Omental fat pad (tissue), 4 donors: ENCODE measurements around the gene CRX. TPM values are rescaled to one million over a fixed set of nuclear protein-coding genes. Genes with fewer than 3 reads are reported as not detected.
"Not testable (repeated sequence)": the region's sequence is repeated elsewhere in the genome, so short reads cannot be mapped to it uniquely, and the experiment has no call there.

ENCODE experiments used
- ATAC-seq: fragments of 150-250 bp; one replicate; pipeline ENCODE4 v1.9.1; 2016; ENCODE audit warnings: mild to moderate bottlenecking, moderate library complexity; ENCODE audit not compliant: low FRiP score
- DNase-seq: peaks from one replicate; pipeline ENCODE4 v3.0.0-alpha.2; 2019; ENCODE audit warnings: low spot score
- total RNA-seq, 4 donors: library from RNA; depleted of rRNA; stranded (reverse); fragments of >200 nt; gene quantifications; one replicate each; pipeline ENCODE4 v1.1.0, GENCODE V29; 2016
- TF ChIP-seq, protein P1 (sequence below), 3 donors: fragments of 450-650 bp; IDR thresholded peaks; one replicate each; pipeline ENCODE4 v1.5.1; 2016 to 2017; ENCODE audit warnings: antibody characterized with exemption in 3 of 3, mild to moderate bottlenecking in 3 of 3, moderate library complexity in 2 of 3

Gene CRX
- total RNA-seq, 4 donors from 2014 or later: not detected

DNA sequence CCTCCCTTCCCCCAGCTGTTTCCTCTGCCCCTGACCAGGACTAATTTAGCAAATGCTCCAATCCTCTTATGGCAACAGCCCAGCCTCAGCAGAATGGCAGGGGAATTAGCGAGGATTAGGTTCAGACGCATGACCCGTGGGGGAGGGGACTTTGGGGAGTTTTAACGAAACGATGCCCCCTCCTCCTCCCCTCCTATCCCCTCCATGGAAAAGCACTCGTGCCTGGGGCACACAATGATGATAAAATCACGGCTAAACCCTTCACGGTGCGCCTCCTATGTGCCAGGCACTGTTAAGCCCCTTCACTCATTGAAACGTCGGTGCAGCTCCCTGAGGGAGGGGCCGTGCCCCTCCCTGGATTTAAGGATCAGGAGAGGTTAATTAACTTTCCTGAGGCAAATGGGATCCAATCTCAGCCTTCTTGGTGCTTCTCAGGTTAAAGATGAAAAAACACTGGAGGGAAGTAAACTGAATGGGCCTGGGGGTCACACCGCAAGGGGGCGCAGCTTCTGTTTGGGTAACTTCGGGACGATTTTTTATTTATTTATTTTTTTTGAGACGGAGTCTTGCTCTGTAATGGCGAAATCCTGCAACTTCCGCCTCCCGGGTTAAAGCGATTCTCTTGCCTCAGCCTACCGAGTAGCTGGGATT, 27.2 kb downstream of the CRX start:
- TF ChIP-seq, protein P1, sequence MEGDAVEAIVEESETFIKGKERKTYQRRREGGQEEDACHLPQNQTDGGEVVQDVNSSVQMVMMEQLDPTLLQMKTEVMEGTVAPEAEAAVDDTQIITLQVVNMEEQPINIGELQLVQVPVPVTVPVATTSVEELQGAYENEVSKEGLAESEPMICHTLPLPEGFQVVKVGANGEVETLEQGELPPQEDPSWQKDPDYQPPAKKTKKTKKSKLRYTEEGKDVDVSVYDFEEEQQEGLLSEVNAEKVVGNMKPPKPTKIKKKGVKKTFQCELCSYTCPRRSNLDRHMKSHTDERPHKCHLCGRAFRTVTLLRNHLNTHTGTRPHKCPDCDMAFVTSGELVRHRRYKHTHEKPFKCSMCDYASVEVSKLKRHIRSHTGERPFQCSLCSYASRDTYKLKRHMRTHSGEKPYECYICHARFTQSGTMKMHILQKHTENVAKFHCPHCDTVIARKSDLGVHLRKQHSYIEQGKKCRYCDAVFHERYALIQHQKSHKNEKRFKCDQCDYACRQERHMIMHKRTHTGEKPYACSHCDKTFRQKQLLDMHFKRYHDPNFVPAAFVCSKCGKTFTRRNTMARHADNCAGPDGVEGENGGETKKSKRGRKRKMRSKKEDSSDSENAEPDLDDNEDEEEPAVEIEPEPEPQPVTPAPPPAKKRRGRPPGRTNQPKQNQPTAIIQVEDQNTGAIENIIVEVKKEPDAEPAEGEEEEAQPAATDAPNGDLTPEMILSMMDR (IDR thresholded peaks at IDR 0.05): no peak
- no peak for DNase-seq
- ATAC-seq: no peak

DNA sequence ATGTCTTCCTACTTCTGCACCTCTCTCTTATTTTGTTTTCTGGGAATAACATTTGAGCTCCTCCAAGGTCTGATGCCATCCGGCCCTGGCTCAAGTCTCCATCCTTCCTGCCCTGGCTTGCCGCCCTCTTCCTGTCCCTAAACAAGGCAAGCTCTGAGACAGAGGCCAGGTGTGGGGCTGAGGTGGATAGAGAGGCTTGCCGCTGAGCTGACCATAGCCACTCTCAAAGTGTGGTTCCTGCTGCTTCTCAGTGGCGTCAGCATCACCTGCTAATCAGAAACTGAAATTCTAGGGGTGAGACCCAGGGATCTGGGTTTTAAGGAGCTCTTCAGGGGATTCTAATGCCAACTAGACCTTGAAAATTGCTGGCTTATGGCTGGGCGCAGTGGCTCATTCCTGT, 31.3 kb downstream of the CRX start:
- DNase-seq (no peak), ATAC-seq (no peak)
- TF ChIP-seq, protein P1 (IDR thresholded peaks at IDR 0.05): no peak

DNA sequence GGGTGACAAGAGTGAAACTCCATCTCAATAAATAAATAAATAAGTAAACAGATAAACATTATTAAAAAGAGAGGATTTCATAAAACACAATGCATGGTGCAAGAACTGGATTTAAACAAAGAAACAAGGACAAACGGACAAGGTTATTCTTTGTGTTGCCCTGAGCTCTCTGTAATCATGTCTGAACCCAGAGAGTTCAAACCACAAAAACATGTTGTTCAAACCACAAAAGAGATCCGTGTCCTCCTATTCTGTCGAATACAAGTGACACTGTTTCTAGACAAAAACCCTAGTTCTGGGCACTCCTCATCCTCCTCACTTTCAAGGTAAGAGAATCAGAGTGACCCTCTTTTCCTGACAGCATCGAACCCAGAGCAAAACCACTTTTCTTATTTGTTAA, 32.7 kb downstream of the CRX start:
- ATAC-seq (no peak), DNase-seq (no peak)
- TF ChIP-seq, protein P1 (IDR thresholded peaks at IDR 0.05): no peak

DNA sequence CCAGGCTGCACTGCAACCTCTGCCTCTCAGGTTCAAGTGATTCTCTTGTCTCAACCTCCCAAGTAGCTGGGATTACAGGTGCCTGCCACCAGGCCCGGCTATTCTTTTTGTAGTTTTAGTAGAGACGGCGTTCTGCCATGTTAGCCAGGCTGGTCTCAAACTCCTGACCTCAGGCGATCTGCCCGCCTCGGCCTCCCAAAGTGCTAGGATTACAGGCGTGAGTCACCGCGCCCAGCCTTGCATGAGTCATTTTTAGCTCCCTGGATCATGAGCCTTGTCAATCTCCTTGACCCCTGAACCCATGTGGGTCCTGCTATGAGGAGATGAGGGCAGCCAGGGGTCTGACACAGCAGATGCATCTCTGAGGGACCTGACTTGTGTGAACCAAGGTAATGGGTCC, 36.5 kb downstream of the CRX start:
- not testable (repeated sequence) for DNase-seq, ATAC-seq

DNA sequence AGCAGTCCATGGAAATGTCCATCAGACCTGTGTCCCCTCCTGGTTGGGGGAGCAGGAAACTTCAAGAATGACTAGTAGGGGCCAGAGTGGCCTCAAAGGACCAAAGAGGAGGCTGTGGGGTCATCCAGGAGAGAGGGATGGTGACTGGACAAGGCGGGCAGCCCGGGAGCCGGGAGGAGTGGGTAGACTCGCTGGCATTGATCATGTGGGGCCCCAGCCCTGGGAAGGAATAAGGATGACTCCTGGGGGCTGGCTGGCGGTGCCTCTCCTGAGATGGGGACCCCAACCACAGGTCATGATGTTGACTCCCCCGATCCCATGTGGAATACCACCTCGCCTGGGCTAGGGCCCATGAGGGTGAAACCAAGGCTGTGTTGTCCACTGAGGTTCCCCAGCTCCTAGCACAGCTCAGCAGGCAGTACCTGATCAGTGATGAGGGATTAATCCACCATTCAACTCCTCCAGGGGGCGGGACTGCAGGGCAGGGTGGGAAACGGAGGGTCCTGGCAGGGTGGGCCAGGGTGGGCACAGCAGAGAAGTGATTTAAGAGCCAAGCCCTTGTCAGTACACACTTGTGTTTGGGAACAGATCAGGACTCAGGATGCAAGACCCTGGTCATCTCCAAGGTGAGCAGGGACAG, 37.0 kb downstream of the CRX start, which contains the start of gene TPRX2:
Gene TPRX2, plus strand, starts transcription at position 590 of the 640 bp plus-strand sequence. Its CDS starts 12 bp downstream, at position 602.
- DNase-seq, ATAC-seq: not testable (repeated sequence)

DNA sequence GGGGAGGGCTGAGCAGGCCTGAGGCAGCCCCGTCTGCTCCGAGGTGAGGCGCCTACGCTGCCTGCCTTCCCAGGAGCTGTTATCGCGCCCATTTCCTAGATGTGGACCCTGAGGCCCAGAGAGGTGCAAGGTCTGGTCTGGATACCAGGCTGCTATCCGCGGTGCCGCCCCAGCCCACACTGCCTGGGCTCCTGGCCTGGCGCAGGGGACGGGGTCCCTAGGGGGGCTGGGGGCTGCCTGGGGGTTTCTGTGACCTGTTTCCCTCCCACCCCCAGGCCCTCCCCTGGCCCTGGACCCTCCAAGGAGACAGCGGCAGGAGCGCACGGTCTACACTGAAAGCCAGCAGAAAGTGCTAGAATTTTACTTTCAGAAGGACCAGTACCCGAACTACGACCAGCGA, 38.1 kb downstream of the CRX start:
- not testable (repeated sequence) for ATAC-seq, DNase-seq

DNA sequence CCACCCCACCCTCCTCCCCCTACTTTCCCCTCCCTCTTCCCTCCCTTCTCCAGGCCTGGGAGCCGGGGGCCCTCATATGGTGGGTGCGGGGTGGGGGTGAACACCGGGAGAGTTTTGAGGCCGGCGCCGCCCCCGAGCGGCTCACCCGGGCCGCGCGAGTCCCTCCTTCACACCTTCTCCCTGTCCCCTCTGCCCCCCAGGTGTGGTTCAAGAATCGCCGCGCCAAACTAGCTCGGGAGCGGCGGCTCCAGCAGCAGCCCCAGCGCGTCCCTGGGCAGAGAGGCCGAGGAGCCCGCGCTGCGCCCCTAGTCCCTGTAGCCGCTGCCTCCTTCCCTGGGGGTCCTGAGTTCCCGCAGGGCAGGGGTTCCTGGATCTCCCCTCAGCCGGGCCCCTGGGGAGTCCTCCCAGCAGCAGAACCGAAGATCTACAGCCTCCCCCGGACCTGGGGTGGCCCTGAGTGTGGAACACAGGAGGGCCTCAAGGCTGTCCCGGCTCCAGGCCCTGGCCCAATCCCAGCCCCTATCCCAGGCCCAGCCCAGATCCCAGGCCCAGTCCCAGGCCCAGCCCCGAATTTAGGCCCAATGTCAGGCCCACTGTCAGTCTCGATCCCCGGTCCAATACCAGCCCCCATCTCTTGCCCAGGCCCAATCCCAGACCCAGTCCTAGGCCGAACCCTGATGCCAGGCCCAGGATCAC, 39.0 kb downstream of the CRX start:
- ATAC-seq (no peak), DNase-seq (no peak)
- TF ChIP-seq, protein P1 (IDR thresholded peaks at IDR 0.05): no peak

DNA sequence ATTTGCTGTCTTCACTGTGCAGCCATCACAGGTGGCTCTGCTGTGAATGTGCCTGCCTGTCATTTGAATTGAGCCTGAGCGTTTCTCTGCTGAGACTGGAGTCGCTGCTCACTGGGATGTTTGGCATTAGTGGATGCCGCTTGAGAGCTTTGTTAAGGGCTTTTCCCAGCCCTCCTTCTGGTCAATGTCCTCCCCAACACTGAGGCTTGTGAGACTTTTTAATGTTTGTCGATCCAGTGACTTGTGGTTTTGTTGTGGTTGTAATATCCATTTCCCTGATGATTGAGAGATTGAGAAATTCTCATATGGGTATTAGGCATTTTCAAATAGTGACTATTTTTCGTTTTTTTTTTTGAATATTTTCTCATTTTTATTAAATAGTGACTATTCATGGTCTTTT, 39.9 kb downstream of the CRX start:
- DNase-seq (no peak), ATAC-seq (no peak)
- TF ChIP-seq, protein P1 (IDR thresholded peaks at IDR 0.05): no peak
